ENCODE measurements around the gene APOL2. TPM values are rescaled to one million over a fixed set of nuclear protein-coding genes. Genes with fewer than 3 reads are reported as not detected.

Gene APOL2
- total RNA-seq, 1 donor from 2014 or later = 51.6 TPM

DNA sequence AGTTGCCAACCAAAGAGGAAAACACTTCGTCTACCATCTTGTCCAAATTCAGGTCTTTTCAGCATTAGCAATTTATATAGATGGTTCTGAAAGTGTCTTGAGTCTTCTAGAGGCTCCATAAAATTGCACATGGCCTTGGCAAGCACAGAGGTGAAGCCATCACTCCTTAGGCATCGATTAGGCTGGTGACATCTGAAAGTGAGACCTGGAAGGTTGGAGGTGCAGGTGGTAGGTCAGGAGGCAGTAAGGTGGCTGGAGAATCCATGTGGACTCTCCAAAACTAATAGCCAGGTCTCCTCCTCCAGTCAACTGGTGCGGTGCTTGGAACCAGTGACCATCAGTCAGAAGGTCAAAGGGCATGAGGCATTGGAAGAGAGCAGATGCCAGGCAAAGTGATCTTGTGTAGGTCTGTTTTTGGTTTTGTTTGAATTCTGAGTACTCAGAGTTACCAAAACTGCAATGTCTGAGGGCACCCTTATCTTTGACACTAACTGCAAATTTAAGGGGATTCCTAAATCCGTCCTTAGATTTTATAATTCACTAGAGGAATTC, 6.6 kb upstream of the APOL2 start:
- no peak for DNase-seq
- intact Hi-C loops (cut with DNase I) = no loop called here
- Histone ChIP-seq H3K4me3 (no peak overlapping the region), H3K27ac (no peak overlapping the region), H3K36me3 (no peaks in the 10 kb centered on the region), H3K9me3 (no peaks in the 10 kb centered on the region), H3K4me1 (no peaks in the 10 kb centered on the region), H3K27me3 (no peaks in the 10 kb centered on the region)
- ATAC-seq = no peak
- TF ChIP-seq, protein P1, sequence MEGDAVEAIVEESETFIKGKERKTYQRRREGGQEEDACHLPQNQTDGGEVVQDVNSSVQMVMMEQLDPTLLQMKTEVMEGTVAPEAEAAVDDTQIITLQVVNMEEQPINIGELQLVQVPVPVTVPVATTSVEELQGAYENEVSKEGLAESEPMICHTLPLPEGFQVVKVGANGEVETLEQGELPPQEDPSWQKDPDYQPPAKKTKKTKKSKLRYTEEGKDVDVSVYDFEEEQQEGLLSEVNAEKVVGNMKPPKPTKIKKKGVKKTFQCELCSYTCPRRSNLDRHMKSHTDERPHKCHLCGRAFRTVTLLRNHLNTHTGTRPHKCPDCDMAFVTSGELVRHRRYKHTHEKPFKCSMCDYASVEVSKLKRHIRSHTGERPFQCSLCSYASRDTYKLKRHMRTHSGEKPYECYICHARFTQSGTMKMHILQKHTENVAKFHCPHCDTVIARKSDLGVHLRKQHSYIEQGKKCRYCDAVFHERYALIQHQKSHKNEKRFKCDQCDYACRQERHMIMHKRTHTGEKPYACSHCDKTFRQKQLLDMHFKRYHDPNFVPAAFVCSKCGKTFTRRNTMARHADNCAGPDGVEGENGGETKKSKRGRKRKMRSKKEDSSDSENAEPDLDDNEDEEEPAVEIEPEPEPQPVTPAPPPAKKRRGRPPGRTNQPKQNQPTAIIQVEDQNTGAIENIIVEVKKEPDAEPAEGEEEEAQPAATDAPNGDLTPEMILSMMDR (IDR thresholded peaks at IDR 0.05) = no peak

DNA sequence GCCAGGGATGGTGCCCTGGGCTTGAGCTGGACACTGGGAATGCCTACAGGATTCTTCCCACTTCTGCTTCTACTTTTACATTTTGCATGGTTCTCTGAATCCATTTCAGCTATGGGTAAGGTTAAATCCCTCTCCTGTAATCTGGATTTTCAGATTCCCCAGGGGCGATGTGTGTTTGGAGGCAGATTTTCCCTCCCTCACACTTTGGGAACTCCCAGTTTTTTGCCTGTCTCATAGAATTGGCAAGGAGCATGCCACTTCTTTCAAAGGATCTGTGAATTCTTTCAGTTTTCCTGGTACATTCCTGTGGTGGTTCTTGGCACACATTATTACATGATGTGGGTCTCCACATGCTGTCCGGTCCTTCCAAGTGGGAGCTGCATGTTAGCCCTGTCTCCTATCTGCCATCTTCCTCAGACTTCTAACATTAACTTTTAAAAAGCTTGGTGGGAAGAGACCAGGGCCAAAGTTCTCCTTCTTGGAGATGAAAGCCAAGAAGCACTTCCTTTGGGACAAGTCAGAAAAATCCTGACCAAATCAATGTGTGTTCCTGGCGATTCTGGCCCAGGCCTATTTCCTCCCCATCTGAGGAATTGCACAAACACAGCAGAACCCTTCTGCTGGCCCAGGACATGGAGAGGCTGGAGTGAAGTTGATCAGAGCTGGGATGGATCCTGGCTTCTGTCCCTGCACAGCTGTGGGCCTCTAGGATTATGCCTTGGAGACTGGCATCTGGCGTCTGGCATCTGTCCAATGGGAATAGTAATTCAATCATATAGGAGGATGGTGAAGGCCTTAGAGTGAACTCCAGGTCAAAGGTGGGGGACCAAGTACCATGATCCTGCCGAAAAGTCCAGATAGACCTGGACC, 5.4 kb upstream of the APOL2 start:
- DNase-seq (no peak), ATAC-seq (peak; percentile 31)
- Histone ChIP-seq H3K4me3 (no peak overlapping the region), H3K4me1 (no peaks in the 10 kb centered on the region), H3K9me3 (no peaks in the 10 kb centered on the region), H3K27ac (no peak overlapping the region), H3K27me3 (no peaks in the 10 kb centered on the region), H3K36me3 (no peaks in the 10 kb centered on the region)
- intact Hi-C loops (cut with DNase I) = no loop called here
- TF ChIP-seq, protein P1 (IDR thresholded peaks at IDR 0.05) = no peak

DNA sequence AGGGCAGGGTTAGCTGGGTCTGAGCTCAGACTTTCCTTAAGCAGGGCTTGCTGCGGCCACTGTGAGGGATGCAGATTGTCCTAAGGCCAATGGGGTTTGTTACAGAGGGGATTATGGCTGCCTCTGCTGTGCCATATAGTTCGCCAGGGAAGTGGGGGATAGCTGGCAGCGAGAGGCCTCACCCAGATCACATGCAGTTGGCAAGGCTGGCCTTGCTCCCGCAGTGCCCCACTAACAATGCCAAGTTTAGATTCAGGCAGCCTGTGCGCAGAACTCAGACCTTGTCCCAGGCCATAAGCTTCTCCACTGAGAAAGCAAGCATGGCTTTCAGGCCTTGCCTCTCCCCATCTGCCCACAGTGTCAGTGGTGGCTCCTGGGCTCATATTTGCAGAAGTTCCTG, 4.7 kb upstream of the APOL2 start:
- Histone ChIP-seq H3K27ac (no peak overlapping the region), H3K27me3 (no peaks in the 10 kb centered on the region), H3K36me3 (no peaks in the 10 kb centered on the region), H3K4me3 (no peak overlapping the region), H3K4me1 (no peaks in the 10 kb centered on the region), H3K9me3 (no peaks in the 10 kb centered on the region)
- TF ChIP-seq, protein P1 (IDR thresholded peaks at IDR 0.05) = no peak
- DNase-seq (no peak), ATAC-seq (no peak)
- intact Hi-C loops (cut with DNase I) = no loop called here

DNA sequence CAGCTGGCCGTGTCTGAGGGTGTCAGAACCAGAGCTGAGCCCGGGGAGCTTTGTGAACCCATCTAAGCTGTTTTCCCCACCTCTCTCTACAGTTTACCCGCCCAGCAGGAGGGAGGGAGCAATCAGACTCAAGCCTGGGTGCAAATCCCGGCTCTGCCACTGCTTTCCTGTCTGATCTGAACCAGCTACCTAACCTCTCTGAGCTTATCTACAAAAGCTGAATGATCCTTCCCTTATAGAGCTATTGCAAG, 252 bp downstream of the APOL2 start:
- H3K9me3 ChIP-seq = no peaks in the 10 kb centered on the region
- H3K4me3 ChIP-seq = peak overlapping the region; percentile 69
- H3K36me3 ChIP-seq = no peaks in the 10 kb centered on the region
- H3K27ac ChIP-seq = peak overlapping the region; percentile 90
- intact Hi-C loops (cut with DNase I) = no loop called here
- H3K27me3 ChIP-seq = no peaks in the 10 kb centered on the region
- ATAC-seq = peak; percentile 9
- DNase-seq = no peak
- peaks cover 44% of the 10 kb centered on the region for H3K4me1 ChIP-seq
- TF ChIP-seq, protein P1 (IDR thresholded peaks at IDR 0.05) = no peak

DNA sequence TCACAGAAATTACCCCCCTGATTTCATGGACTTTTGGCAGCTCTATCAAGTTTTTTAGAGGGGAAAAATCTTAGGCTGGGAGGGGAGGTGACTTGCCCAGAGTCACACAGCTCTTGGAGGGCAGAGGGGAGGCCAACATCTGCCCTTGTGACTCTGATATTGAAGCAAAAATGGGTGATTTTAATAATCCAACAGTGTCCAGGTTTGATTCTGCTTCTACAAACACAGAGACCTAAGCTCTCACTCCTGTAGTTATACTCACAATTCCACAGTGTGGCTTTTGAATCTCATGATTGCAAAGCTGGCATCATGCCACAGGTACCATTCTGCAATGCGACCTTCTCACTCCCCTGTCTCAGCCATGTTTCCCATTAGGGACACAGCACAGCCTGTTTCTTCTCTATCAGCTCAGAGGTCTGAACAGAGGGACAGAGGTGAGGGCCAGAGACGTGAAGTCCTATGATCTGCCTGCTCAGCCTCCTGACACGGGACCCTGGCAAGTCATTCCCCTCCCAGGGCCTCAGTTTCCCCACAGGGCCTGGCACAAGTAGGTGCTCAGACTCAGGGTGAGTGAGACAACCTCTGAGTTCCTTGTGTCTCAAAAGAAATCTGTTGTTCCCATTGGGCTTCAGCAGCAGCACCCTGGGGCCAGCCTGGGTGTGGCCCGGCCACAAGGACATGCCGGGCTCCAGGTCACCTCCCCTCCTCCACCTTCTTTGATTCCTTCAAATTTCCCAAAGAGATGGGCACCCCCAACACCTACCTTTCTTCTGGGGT, 766 bp downstream of the APOL2 start:
- no peaks in the 10 kb centered on the region for H3K27me3 ChIP-seq
- TF ChIP-seq, protein P1 (IDR thresholded peaks at IDR 0.05) = no peak
- peak overlapping the region; percentile 69 for H3K4me3 ChIP-seq
- H3K4me1 ChIP-seq = peaks cover 48% of the 10 kb centered on the region
- ATAC-seq = peak; percentile 51
- intact Hi-C loops (cut with DNase I) = no loop called here
- no peaks in the 10 kb centered on the region for H3K9me3 ChIP-seq
- peak overlapping the region; percentile 90 for H3K27ac ChIP-seq
- no peak for DNase-seq
- H3K36me3 ChIP-seq = peaks cover 3% of the 10 kb centered on the region

Data from upper lobe of right lung (tissue), 1 donor.